ENCODE measurements around the gene MDFIC.

DNA sequence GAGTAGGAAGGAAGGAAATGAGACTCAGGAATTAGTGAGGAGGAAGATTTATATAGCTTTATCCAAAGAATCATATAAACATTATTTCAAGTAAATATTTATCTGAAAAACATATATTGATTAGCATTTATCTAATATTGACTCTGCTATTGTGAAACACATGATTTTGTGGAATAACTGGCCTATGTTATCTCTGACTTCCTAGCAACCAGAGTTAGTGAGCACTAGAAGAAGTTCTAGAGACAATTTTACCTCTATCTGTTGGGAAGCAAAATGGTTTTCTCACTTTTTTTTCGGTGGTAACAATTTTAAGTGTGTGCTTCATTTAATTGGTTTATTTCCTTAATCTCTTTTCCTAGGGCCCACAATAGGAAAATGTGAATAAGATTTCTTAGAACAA lies 21.6 kb downstream of the MDFIC start:
- TF ChIP-seq POLR2AphosphoS5 (IDR thresholded peaks at IDR 0.05; ENCODE audit: borderline replicate concordance, low read depth, low read length) (no peak), EZH2 (IDR thresholded peaks at IDR 0.05) (no peak)

All from SK-N-MC (cell line).